DMS153 treated with DMSO at 0.1 percent for 48 hours (cell line): ENCODE results near the gene USP53.
"Not testable (repeated sequence)": the region's sequence is repeated elsewhere in the genome, so short reads cannot be mapped to it uniquely, and the experiment has no call there.

Source experiments
- DNase-seq: peaks from one replicate; lab custom pipeline; 2025; ENCODE audit not compliant: unreplicated experiment; lab: John Stamatoyannopoulos, UW

Gene USP53

GRCh38 chr4:119314356-119314755 lies 101.8 kb downstream of the USP53 start:
- peak; percentile 77 for DNase-seq

- no peak for DNase-seq
These were observed 102.5 kb downstream of the USP53 start for GRCh38 chr4:119315036-119315435.

DNA sequence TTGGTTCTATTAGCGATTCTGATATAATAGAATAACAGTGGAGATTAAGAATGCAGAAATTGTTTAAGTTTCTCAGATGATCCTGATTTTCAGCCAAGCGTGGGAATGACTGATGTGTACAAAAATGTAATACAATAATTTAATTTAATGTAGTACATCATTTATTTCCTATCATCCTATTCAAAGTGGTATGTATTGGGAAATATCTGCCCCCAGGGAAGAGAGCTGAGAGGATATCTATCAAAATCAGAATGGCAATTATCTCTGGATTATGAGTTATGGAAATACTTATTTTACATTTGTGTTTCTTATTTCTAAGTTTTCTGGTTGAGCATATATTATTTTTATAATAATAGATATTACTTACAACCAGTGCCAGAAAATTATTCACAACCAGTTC lies 105.5 kb downstream of the USP53 start:
- no peak for DNase-seq

GRCh38 chr4:119321921-119322687 lies 109.6 kb downstream of the USP53 start, which contains the start of gene FABP2:
FABP2 (minus strand) TSS chr4:119322138; CDS start chr4:119322102, 36 bp downstream.
- DNase-seq: no peak

- DNase-seq: no peak
These were observed 116.2 kb downstream of the USP53 start for GRCh38 chr4:119328695-119329094.

DNA sequence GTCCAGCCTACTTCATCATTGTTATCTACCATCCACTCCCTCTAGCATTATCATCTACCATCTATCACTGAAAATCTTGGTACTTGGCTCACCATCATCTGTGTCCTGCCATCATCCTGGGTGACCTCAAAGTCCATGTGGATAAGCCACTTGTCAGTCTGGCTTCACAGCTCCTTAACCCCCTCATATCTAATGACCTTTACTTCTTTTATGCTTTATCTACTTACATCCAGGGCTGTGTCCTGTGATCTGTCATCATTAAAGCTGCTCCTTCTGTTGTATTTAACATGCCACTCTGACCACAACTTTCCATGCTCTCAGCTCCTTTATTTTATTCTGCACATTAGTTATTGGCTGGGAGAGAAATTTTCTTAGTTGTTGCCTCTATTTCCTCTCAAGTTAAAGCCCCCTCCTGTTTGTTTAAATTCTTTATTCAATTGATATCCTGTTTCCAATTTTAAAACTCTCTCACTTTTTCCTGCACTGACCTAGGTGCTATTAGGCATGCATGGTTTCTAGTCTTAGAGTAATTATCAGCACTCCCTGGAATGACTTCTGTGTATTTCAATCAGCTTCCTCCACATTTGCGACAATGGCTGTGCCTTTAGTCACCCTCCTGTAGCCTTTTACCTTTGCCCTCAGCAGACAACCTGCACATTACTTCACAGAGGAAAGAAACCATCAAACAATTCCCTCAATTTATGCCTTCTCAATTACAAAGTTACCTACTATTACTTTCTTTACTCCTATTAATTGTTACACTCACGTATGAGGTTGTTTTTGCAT lies 117.5 kb downstream of the USP53 start:
- DNase-seq: no peak

DNA sequence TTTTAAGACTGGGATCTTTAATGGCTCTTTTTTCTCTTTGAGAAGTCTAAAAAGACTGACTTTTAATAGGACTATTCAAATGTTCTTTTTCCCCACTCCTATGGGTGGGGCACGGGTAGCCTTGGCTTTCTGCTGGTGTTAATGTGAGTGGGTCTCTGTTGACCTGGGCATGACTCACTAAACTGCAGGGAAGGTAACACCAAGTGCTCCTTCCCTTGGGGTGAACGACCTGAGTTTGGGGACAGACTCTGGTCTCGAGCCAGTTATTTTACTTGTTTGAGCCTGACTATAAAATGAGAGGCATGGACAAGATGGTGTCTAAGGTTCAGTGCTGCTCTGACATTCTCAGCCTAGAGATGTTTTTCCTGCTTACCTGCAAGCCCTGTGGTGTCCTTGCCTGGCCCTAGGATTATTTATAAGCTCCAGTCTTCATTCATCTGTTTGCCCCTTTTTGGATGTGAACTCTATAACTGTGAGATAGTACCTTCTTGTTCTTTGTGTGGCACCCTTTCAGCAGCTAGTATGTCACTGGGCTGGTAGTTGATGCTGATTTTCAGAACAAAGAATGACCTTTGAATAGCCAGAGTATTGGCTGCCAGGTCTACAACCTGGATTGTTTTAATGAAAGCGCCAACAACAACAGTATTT lies 123.9 kb downstream of the USP53 start:
- DNase-seq: not testable (repeated sequence)

DNA sequence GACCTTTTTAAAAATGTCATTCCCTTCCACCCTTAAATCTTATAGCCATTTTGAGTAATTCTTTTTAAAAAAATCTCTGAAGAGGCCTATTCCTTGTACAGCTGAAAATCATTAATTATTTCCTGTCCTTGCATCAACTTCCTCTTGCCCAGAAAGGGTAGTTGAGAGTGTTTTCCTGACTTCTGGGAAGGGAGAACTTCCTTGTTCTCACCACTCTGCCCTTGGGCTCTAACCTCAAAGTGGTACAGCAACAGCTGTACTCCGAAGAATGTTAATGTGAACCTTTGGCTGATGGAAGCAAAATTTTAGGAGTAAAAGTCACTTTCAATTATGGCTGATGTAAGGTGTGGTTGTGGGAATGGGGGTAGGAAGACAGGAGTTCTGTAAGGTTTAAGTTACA lies 124.5 kb downstream of the USP53 start:
- peak; percentile 33 for DNase-seq

DNA sequence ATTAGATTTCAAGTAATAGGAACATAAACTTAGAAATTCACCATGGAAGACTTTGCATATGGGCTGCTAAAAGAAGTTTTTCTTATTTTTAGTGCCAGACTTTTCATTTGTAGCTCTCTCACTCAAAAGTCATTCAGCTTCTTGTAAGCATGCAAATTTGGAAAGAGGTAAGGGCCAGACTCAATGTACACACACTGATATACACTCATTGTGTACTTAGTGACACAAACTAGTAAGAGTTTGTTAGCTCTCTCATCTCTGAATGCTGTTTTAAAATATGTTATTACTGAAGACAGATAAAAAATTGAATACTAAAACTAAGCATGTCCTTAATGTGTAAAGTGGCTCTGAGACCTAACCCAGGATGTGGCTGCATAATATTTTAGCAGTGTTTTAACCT lies 127.4 kb downstream of the USP53 start:
- not testable (repeated sequence) for DNase-seq

GRCh38 chr4:119343293-119343692 lies 130.8 kb downstream of the USP53 start:
- DNase-seq: not testable (repeated sequence)
